Activated T-cell treated with anti-CD3 and anti-CD28 coated beads, Interleukin-2, amount 50 U/mL, for 24 hours (primary cell): Measurements from ENCODE around the gene RGS6.
A peak's percentile ranks its signal among the peaks of the same experiment; 100 is the strongest.

Experiments
- DNase-seq: peaks from one replicate; pipeline ENCODE4 v3.0.0-alpha.2; 2020
- H3K27ac Mint-ChIP-seq: 2 replicates; pipeline ENCODE4 v1.8.0; 2020; ENCODE audit warnings: mild to moderate bottlenecking, mixed read lengths
- H3K27me3 Mint-ChIP-seq: 2 replicates; pipeline ENCODE4 v1.8.0; 2020; ENCODE audit warnings: mixed read lengths
- H3K36me3 Mint-ChIP-seq: 2 replicates; pipeline ENCODE4 v1.8.0; 2020; ENCODE audit warnings: low read depth, mixed read lengths
- H3K4me1 Mint-ChIP-seq: 2 replicates; pipeline ENCODE4 v1.8.0; 2020; ENCODE audit warnings: low read depth, mixed read lengths
- H3K4me3 Mint-ChIP-seq: 2 replicates; pipeline ENCODE4 v1.8.0; 2020; ENCODE audit warnings: mild to moderate bottlenecking, moderate library complexity, mixed read lengths
- H3K9me3 Mint-ChIP-seq: 2 replicates; pipeline ENCODE4 v1.8.0; 2020; ENCODE audit warnings: mixed read lengths

Gene RGS6

DNA sequence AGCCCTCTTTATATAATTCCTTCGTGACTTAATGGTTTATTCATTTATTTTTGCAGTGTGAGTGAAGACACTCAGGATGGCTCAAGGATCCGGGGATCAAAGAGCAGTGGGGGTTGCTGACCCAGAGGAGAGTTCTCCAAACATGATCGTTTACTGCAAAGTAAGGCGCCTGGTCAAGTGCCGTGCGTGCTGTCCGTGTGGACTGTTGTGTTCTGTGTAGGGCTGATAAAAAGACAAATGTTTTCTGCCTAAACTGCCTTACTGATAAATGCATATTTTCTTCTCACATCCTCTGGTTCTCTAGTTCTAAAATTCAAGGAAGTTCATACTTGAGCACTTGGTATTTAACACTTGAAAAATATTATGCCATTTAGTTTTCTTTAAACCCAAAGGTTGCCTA is 32.5 kb downstream of the RGS6 start:
- H3K27me3 Mint-ChIP-seq: peaks cover 38% of the 10 kb centered on the region
- DNase-seq: no peak
- H3K9me3 Mint-ChIP-seq: peaks cover 3% of the 10 kb centered on the region
- H3K27ac Mint-ChIP-seq: no peak overlapping the region
- peaks cover 14% of the 10 kb centered on the region for H3K4me1 Mint-ChIP-seq
- no peak overlapping the region for H3K4me3 Mint-ChIP-seq
- H3K36me3 Mint-ChIP-seq: no peaks in the 10 kb centered on the region

DNA sequence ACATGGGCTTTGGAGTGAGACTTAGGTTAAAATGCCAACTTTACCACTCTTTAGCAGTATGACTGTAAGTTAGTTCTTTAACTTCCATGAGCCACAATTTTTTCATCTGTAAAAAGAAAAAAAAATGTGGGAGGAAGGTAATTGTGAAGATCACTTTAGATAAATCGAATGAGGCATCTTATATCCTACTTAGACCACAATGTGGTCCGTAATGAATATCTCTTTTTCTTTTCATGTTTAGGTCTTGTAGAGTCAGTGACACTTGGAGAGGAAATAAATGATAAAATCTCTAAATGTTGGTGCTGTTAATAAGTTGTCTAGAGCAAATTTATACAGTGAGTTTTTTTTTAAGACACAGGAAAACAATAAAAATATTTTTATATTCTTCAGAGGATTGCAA is 34.3 kb downstream of the RGS6 start:
- Mint-ChIP-seq H3K36me3 (no peaks in the 10 kb centered on the region), H3K9me3 (peaks cover 3% of the 10 kb centered on the region), H3K27me3 (peaks cover 36% of the 10 kb centered on the region), H3K27ac (no peak overlapping the region), H3K4me1 (peaks cover 14% of the 10 kb centered on the region), H3K4me3 (no peak overlapping the region)
- DNase-seq: no peak

DNA sequence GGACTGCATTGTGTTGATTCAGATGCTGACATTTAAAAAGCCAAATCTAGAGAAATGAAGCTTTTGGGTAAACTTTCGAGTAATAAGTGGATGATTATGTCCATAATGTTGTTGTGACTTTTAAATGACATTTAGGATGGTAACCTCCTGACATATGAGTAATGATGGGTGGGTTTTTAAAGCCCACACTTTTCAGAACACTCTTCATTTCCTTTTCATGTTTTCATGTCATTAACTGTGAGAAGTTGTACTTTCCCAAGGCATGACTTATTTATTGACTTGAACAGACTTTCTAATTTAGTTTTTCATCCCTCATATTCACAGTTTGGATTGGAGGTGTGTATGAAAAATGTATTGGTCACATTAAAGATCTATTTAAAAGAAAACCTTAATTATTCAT is 35.5 kb downstream of the RGS6 start:
- no peak for DNase-seq
- Mint-ChIP-seq H3K4me3 (peak overlapping the region; percentile 11), H3K9me3 (peaks cover 3% of the 10 kb centered on the region), H3K36me3 (no peaks in the 10 kb centered on the region), H3K27me3 (peaks cover 36% of the 10 kb centered on the region), H3K4me1 (peaks cover 14% of the 10 kb centered on the region), H3K27ac (peak overlapping the region; percentile 79)

DNA sequence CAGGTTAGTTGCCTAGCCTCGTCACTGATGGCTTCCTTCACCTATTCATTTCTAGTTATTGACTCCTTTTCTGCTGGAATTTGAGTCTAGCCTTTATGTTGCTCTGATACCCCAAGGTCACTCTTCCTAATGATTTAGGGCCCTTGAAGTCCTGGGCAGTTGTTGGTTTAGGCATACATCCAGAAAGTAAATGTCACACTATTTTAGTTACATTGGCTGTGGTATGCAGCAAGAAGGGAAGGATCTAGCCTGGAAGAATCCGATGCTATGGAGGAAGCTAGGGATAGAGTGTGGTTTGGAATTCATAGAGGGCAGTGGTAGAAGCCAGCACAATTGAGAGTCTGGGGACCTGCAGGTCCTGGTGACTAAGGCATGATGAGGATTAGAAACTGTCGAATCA is 38.0 kb downstream of the RGS6 start:
- peaks cover 22% of the 10 kb centered on the region for H3K27me3 Mint-ChIP-seq
- H3K9me3 Mint-ChIP-seq: peaks cover 3% of the 10 kb centered on the region
- no peak overlapping the region for H3K4me3 Mint-ChIP-seq
- DNase-seq: no peak
- H3K27ac Mint-ChIP-seq: no peak overlapping the region
- no peaks in the 10 kb centered on the region for H3K36me3 Mint-ChIP-seq
- peaks cover 14% of the 10 kb centered on the region for H3K4me1 Mint-ChIP-seq

DNA sequence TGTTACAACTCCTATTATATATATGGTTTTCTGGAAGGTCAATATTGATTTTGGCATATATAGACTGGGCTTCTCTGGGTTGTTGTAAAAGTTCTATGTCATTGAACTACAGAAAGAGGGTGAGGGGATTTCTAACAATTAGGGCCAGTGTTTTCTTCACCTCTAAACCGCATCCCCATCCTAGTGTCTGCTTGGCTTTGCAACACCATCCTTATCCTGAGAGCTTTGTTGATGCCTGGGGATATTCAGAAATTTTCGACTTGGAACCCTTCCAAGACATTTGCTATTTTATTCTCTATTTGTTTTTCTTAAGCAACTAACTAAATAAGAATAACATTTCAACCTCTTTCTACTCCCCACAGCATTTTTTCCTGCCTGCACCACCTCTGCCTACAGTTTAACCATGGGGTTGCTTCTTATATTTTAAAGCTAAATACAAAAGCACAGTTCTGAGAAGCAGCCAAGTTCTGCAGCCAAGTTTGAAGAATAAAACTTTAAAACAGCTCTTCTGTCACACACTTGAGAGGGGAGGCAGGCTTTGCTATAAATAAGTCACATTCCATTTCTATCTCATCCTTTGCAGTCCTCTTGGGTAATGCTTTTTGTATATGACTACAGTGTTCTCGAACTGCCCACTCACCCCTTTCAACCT is 53.4 kb downstream of the RGS6 start:
- Mint-ChIP-seq H3K27me3 (peaks cover 37% of the 10 kb centered on the region), H3K36me3 (no peaks in the 10 kb centered on the region), H3K9me3 (no peaks in the 10 kb centered on the region), H3K4me1 (no peaks in the 10 kb centered on the region), H3K4me3 (no peak overlapping the region), H3K27ac (no peak overlapping the region)
- no peak for DNase-seq

DNA sequence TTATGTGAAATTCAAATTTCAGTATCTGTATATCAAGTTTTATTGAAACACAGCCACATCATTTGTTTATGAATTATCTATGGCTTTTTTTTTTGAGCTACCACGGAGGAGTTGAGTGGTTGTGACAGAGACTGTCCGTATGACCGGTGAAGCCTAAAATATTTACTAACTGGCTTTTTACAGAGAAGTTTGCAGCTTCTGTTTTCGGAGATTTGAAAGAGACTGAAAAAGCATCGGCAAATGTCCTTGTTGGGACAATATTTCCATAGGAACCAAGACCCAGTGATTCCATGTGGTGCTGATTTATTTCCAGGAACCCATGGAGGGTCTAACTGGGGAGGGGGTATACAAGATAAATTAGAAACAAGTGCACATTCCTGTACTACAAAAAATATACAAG is 56.2 kb downstream of the RGS6 start:
- H3K27me3 Mint-ChIP-seq: peaks cover 20% of the 10 kb centered on the region
- H3K4me1 Mint-ChIP-seq: no peaks in the 10 kb centered on the region
- H3K36me3 Mint-ChIP-seq: no peaks in the 10 kb centered on the region
- no peak overlapping the region for H3K27ac Mint-ChIP-seq
- H3K9me3 Mint-ChIP-seq: no peaks in the 10 kb centered on the region
- H3K4me3 Mint-ChIP-seq: no peak overlapping the region
- DNase-seq: no peak

DNA sequence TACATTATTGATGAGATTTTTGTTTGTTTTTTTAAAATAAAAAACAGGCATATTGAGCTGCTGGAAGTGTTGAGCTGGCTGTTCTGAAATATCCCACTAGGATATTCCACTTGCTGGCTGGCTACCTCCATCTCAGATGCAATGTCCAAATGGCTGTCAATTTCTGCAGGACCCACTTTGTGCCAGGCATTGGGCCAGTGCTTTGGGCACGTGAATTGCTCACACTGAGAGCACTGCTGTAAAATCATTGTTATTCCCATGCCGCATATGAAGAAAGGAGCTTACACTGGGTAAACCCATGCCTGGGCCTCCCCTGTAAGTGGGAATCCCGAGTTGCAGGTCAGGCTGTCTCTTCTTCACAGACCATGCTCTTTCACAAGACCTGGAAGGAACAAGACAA is 56.7 kb downstream of the RGS6 start:
- no peak for DNase-seq

DNA sequence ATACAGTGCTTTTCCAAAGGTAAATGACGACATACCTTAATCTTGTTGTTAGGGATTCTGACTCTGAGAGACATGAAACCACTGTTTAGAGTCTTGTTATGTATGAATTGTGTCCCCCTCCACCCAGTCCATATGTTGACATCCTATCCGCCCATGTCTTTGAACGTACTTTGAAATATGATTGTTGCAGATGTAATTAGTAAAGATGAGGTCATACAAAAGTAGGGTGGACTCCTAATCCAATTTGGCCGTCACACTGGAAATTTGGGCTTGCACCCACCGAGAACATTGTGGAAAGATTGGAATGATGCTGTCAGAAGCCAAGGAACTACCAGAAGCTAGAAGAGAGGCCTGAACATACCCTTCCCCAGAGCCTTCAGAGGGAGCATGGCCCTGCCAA is 62.2 kb downstream of the RGS6 start:
- Mint-ChIP-seq H3K27me3 (peaks cover 11% of the 10 kb centered on the region), H3K9me3 (peaks cover 2% of the 10 kb centered on the region), H3K27ac (no peak overlapping the region), H3K4me1 (no peaks in the 10 kb centered on the region), H3K36me3 (no peaks in the 10 kb centered on the region), H3K4me3 (no peak overlapping the region)
- DNase-seq: no peak

More for the DNA sequence above, 56.7 kb downstream of the RGS6 start:
- Mint-ChIP-seq H3K36me3 (no peaks in the 10 kb centered on the region), H3K4me1 (no peaks in the 10 kb centered on the region), H3K9me3 (no peaks in the 10 kb centered on the region), H3K27me3 (peaks cover 16% of the 10 kb centered on the region), H3K4me3 (no peak overlapping the region), H3K27ac (no peak overlapping the region)

DNA sequence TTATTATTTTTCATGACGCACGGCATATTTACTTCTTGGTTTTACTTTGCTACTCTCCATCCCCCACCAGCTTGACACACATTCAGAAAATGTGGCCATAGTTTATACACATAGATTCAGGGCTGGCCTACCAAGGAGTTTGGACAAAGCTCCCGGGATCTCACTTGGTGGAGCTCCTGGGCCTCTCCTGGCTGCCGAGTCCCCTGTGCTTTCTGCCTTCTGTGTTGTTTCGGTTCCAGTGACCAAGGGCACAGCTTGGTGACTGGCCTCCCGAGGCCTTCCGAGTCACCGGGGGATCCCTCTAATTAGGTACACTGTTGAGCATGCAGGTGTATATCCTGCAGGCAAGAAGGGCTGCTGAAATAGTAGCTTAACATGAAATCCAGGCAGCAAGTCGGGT is 63.5 kb downstream of the RGS6 start:
- Mint-ChIP-seq H3K27ac (no peak overlapping the region), H3K4me3 (no peak overlapping the region), H3K9me3 (peaks cover 9% of the 10 kb centered on the region), H3K36me3 (no peaks in the 10 kb centered on the region), H3K27me3 (peaks cover 11% of the 10 kb centered on the region), H3K4me1 (no peaks in the 10 kb centered on the region)
- DNase-seq: no peak

DNA sequence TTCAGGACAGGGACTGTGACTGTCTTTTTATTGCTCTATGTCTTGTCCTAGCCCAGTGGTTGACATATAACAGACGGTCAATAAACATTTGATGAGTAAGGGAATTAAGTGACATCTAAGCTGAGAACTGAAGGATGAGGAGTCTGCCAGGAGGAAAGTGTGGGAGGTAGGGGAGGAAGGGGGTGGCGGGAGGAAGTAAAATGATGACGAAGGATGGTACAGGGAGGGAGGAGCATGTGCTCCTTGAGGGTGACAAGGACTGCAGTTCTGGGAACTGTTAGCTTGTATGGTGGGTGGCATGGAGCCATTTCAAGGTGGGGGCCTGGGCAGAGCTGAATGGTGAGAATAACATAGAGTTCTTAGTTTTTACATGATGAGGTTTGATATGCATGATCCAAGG is 64.4 kb downstream of the RGS6 start:
- Mint-ChIP-seq H3K4me3 (no peak overlapping the region), H3K27me3 (peaks cover 11% of the 10 kb centered on the region), H3K4me1 (no peaks in the 10 kb centered on the region), H3K9me3 (peaks cover 9% of the 10 kb centered on the region), H3K36me3 (no peaks in the 10 kb centered on the region), H3K27ac (no peak overlapping the region)
- DNase-seq: no peak

DNA sequence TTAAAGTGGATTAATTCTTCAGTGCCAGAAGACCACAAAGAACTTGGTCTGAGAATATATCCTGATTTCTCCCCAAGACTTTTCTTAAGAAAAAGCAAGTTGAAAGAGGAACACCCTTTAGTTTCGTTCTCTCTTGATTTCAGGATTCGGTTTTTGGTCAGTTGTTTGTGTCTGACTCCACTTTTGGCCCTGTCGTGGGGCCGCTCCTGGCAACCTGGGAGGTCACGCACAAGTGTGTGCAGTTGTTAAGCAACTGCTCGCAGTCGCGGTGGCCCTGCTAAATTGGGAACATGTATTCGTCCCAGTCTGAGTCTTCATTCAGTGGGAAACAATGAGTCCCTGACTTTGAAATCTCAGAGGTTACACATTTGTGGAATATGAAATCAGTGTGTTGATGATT is 68.7 kb downstream of the RGS6 start:
- Mint-ChIP-seq H3K9me3 (peaks cover 9% of the 10 kb centered on the region), H3K4me1 (no peaks in the 10 kb centered on the region), H3K27me3 (peaks cover 10% of the 10 kb centered on the region), H3K36me3 (no peaks in the 10 kb centered on the region), H3K27ac (no peak overlapping the region), H3K4me3 (no peak overlapping the region)
- no peak for DNase-seq

DNA sequence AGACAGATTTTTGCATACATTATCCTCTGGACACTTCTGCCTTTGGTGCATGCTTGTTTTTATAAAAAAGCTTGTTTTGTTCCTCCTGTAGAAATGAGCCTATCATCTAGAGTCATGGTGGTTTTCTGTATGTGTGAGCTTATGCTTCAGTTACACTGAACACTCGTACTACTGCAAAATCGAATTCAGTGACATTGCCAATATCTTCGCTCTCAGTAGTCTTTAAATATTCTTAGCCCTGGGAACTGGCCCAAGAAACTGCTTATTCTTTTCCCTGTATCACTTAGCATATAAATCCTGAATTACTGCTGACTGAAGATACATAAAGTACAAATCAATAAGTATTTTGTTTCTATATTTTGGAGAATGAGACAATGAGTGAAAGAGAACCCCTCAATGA is 70.5 kb downstream of the RGS6 start:
- Mint-ChIP-seq H3K4me1 (no peaks in the 10 kb centered on the region), H3K27me3 (peaks cover 17% of the 10 kb centered on the region), H3K36me3 (no peaks in the 10 kb centered on the region), H3K9me3 (peaks cover 9% of the 10 kb centered on the region), H3K4me3 (no peak overlapping the region), H3K27ac (no peak overlapping the region)
- no peak for DNase-seq

DNA sequence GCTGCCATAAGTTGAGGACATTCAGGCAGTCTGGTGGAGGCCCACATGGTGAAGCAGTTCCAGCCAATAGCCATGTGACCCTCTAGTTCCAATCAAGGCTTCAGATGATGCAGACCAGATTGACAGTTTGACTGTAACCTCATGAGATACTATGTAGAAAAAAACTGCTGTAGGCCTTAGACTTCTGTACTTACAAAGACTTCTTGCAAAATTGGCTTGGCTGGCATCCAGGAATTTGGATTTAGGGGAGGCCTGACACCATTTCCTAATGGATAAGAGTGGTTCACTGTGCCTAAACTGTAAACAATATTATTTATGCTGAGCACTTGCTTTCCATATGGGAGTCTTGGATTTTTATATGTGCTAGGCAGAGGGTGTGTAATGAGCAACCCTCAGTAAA is 76.4 kb downstream of the RGS6 start:
- Mint-ChIP-seq H3K4me3 (no peak overlapping the region), H3K9me3 (no peaks in the 10 kb centered on the region), H3K4me1 (no peaks in the 10 kb centered on the region), H3K27me3 (peaks cover 12% of the 10 kb centered on the region), H3K27ac (no peak overlapping the region), H3K36me3 (no peaks in the 10 kb centered on the region)
- DNase-seq: no peak

DNA sequence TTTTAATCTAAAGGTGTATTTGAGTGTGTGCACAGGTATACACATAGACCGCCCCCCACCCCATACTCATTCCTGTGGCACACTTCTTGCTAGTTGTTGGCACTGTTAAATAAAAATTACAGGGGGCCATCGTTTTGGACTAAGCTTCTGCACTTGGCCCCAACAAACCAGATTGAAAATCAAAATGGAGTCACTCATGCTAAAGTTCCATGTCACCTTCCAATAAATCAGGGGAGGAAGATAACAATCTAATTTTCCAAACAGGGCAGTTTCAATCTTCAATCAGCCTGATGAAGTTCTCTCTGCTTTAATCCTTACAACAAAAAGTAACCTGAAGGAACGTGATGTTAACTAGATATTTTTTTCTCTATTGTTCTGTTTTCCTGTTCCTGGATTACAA is 78.2 kb downstream of the RGS6 start:
- Mint-ChIP-seq H3K4me1 (no peaks in the 10 kb centered on the region), H3K27me3 (peaks cover 13% of the 10 kb centered on the region), H3K27ac (no peak overlapping the region), H3K4me3 (no peak overlapping the region), H3K9me3 (no peaks in the 10 kb centered on the region), H3K36me3 (no peaks in the 10 kb centered on the region)
- DNase-seq: no peak

DNA sequence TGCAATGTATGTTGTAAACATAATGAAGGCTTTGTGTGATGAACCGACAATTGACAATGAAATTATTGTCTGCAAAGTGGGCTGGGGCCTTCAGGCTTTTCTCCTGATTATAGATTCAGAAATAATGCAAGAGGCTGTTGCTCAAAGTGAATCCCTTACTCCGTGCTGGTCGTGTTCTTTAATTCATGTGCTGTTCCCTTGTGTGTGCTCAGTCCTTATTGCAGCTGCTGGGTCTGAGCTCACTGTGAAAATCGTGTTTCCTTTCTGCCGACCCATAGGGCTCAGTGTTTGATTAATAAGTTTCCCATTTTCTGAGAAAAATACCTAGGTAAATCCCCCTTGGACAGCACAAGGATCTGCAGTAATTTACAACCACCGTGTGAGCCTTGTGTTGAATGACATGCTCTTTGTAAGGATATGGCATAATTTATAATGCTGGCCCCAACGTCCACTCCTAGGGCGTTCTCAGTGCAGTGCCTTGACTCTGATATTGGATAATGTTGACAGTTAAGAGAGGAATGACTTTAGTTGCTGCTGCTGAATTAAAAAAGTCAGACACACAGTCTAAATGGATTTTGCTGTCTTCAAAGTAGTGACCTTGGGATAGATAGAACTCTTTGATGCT is 81.6 kb downstream of the RGS6 start:
- H3K27ac Mint-ChIP-seq: no peak overlapping the region
- H3K36me3 Mint-ChIP-seq: no peaks in the 10 kb centered on the region
- no peaks in the 10 kb centered on the region for H3K4me1 Mint-ChIP-seq
- no peaks in the 10 kb centered on the region for H3K9me3 Mint-ChIP-seq
- DNase-seq: no peak
- peaks cover 9% of the 10 kb centered on the region for H3K27me3 Mint-ChIP-seq
- no peak overlapping the region for H3K4me3 Mint-ChIP-seq

DNA sequence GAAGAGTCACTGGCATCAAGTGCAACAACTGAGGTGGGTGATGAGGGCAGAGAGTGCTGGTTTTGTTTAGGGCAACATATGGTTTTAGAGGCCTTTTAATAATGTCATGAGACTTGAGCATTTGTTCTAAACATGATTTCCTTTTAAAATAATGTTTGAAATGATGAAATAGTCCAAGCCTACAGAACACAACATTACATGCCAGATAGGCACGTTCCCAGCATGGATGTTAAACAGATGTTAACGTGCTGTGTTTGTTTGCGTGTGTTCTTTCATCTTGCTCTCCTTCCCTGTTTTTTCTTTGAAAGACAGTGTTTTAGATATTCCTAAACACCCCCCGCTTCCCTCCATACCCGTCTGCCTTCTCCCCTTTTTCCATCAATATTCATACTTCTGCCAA is 82.3 kb downstream of the RGS6 start:
- Mint-ChIP-seq H3K27ac (no peak overlapping the region), H3K27me3 (peaks cover 13% of the 10 kb centered on the region), H3K36me3 (no peaks in the 10 kb centered on the region), H3K9me3 (no peaks in the 10 kb centered on the region), H3K4me1 (no peaks in the 10 kb centered on the region), H3K4me3 (no peak overlapping the region)
- no peak for DNase-seq
